Hematopoietic multipotent progenitor cell (in vitro differentiated cells): ENCODE results near the gene CLASP1. TPM values are rescaled to one million over a fixed set of nuclear protein-coding genes. Genes with fewer than 3 reads are reported as not detected.

Source experiments
- DNase-seq, 3 donors: peaks; one replicate each; pipeline ENCODE4 v3.0.0-alpha.2; 2011 to 2015; ENCODE audit warnings: low read depth in 2 of 3, low spot score in 2 of 3
- total RNA-seq: library from RNA; depleted of rRNA; stranded (reverse); fragments of >200 nt; gene quantifications from one replicate; pipeline ENCODE4 v1.2.3, GENCODE V29; 2012

Gene CLASP1
- total RNA-seq, 1 donor, result 40.1 TPM

DNA sequence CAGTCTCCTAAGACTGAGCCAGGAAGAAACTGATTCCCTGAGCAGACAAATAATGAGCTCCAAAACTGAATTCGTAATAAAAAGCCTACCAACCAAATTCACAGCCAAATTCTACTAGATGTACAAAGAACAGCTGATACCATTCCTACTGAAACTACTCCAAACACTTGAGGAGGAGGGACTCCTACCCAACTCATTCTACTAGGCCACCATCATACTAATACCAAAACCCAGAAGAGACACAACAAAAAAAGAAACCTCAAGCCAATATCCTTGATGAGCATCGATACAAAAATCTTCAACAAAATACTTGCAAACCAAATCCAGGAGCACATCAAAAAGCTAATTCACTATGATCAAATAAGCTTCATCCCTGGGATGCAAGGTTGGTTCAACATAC, 98.6 kb downstream of the CLASP1 start:
- DNase-seq, result no peak

DNA sequence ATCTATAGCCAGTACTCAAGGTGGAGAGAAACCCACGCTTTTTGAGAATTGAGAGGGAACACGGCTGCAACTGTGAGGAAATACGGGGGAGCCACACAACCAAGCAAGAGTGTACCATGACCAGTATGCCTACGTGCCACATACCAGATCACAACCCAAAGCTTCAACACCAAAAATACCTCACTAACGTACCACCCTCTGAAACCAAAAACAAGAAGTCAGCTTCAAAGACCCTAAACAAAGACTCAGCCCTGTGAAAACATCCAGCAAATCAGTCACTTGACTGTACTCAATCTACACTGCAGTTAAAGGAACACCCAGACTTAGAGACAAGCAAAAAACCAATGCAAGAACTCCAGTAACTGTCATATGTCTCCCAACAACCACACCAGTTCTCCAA, 101.6 kb downstream of the CLASP1 start:
- no peak for DNase-seq

GRCh38 chr2:121545913-121546312, 103.3 kb downstream of the CLASP1 start:
- DNase-seq, result no peak

DNA sequence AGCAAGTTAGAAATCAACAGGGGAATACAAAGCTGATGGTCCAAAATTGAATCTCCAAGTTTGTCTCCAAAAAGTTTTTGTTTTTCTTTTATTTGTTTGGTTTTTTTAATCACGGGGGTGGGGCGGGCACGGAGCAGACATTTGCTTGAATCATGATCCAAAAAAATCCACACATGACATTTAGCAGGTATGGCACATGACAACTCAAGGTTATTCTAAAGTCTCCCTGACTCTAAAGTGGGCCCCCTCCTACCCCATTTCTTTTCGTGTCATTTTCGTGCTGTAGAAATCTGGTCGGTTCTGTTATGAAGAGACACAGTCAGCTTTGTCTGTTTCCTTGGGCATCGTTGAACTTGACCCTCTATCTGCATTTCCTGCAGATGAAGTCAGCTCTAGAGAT, 104.0 kb downstream of the CLASP1 start:
- DNase-seq, result no peak

- DNase-seq, result no peak
Measured at GRCh38 chr2:121541495-121541894, 107.8 kb downstream of the CLASP1 start.

- DNase-seq, result no peak
Measured at GRCh38 chr2:121539750-121540469, 109.4 kb downstream of the CLASP1 start.

DNA sequence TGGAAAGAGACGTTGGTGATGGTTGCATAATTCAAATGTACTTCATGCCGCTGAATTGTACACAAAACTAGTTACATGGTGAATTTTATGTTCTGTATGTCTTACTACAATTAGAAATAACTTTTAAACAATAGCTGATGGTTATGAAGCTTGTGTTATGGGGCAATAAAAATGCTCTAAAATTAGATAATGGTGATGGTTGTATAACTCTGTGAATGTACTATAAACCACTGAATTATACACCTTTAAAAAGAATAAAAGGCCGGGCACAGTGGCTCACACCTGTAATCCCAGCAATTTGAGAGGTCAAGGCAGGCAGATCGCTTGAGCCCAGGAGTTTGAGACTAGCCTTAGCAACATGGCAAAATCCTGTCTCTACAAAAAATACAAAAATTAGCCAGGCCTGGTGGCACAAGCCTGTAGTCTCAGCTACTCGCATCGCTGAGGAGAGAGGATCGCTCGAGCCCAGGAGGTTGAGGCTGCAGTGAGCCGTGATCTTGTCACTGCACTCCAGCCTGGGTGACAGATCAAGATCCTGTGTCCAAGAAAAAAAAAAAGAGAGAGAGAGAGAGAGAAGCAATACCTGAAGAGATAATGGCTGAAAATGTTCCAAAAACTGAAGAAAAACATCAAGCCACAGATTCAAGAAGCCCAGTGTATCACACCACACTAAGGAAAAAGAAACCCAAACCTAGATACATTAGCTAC, 112.3 kb downstream of the CLASP1 start:
- DNase-seq, result no peak

DNA sequence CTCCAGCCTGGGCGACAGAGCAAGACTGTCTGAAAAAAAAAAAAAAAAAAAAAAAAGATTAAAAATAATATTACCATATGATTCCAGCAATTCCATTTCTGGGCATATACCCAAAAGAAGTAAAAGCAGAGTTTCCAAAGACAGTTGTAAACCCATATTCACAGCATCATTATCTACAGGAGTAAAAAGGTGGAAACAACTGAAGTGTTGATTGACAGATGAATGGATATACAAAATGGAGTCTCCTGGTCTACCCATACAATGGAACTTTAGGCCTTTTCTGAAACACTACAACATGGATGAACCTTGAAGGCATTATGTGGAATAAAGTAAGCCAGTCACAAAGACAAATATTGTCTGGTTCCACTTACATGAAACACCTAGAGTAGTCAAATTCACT, 112.9 kb downstream of the CLASP1 start:
- no peak for DNase-seq

GRCh38 chr2:121534007-121534406, 115.3 kb downstream of the CLASP1 start:
- DNase-seq, result no peak

DNA sequence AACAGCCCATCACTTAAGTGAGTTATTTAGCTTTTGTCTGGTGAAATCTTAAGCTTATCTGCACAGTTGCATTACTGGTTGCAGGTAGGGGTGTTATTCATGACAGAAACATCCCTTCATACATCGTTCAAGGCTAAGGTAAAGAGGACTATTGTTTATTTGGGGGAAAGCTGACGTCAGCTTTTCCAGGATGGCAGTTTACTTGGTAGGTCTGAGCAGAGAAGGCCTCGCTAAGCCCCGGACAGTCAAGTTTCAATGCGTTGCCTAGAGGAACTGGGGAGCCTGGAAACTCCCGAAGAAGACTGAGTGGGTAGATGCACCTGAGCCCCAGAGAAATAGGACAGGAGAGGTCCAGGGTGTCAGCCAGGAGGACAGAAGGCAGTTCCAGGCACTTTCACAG, 116.4 kb downstream of the CLASP1 start:
- no peak for DNase-seq

- DNase-seq, result no peak
Measured at GRCh38 chr2:121532347-121532766, 116.9 kb downstream of the CLASP1 start.

- peak in 2 of 3 donors; percentile 84 to 87 for DNase-seq
Measured at GRCh38 chr2:121530212-121530705, 119.0 kb downstream of the CLASP1 start.

DNA sequence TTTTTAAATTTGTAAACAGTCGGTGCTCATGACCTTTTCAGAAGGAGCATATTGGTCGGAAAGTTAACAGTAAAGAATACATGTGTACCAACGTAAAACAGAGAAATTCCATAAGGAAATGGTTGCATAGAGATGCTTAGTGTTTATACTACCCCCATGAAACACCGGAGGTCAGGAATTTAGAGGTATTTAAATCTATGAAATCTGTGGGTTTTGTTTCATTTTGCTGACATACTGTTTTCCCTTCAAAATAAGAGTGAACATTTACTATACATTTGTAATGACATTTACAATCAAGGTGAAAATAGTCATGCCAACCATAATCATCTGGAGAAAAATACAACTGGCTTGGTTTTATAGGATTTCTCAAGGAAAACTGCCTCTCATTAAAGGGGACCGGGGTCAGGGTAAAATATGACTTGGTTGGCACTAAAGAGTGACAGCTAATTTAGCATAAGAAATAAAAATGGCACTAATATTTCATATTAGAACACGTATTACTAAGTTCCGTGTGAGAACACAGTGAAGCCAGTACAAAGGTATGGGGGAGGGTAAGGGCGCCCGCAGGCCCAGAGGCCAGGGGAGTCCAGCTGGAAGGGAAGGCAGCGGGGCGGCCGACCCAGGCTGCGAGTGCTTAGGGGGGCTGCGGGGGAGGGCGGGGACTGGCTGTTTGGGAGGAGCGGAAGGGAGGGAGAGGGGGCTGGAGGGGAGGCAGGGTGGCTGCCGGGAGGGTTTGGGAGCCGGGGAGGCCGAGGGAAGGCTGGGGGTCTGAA, 119.6 kb downstream of the CLASP1 start:
- DNase-seq, result peak in 2 of 3 donors; percentile 59 to 69

DNA sequence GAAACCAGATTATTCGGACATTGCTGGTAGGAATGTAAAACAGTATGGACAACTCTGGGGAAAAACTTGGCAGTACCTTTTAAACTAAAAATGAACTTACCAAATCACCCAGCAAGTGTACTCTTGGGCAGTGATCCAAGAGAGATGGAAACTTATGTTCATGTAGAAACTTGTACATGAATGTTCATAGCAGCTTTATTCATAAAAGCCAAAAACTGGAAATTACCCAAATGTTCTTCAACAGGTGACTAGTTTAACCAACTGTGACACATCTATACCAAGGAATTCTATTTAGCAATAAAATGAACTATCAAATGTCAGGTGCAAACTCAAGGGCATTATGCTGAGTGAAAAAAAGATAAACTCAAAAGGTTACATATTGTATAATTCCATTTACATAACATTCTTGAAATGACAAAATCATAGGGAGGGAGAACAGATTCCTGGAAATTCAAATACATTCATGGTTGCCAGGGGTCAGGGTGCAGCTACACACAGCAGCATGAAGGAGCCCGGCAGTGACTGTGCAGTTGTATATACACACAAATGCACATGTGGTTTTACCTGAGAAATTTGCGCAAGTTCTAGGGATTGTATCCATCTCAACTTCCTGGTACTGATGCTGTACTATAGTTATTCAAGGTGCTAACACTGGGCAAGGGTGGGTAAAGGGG, 122.1 kb downstream of the CLASP1 start:
- no peak for DNase-seq

DNA sequence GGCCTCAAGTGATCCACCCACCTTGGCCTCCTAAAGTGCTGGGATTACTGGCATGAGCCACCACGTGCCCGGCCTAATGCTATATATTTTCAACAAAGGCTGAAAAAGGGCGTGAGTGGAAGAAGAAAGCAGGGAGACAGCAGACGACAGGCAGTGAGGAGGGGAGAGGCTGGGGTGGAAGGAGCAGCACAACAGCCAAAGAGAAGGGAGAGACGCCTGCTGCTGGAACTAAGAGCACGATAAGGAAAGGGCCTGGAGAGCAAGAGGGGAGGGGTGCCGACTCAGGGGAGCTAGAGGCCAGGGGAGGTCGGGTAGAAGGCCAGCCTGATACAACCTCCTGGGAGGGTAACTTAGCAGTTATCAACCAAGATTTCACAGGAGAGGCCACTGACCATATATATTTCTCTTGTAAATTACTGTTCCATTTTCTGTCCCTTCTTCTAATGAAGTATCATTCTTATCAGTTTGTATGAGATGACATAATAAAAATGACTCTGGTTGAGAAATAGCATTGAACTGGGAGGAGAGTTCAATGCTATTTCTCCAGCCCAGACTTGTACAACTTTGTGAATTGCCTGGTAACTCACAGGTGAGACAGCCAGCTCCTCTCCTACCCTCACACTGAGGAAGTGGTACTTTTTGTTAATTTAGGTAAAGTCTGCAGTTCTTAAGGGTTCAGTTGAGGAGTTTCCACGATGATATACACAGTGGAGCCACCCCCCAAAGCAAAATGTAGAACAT, 124.4 kb downstream of the CLASP1 start:
- DNase-seq, result no peak

DNA sequence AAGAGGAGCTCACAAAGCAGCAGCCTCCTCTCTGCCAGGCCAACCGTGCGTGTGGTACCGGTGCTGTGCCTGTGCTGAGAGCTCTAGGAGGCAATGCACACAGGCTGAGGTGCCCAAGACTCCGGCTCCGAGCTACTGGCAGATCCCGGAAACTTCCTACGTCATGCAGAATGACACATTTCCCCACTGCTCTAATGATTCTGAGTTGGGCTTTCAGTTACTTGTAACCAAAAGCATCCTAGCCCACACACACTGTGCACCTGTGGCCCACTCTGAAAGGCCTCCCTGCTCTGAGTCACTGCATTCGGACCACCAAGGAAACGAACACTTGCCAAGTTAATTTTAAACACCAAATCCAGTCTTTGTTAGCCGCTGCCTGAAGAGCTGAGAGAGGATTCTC, 127.9 kb downstream of the CLASP1 start:
- DNase-seq, result no peak

GRCh38 chr2:121520641-121520994, 128.6 kb downstream of the CLASP1 start:
- no peak for DNase-seq

DNA sequence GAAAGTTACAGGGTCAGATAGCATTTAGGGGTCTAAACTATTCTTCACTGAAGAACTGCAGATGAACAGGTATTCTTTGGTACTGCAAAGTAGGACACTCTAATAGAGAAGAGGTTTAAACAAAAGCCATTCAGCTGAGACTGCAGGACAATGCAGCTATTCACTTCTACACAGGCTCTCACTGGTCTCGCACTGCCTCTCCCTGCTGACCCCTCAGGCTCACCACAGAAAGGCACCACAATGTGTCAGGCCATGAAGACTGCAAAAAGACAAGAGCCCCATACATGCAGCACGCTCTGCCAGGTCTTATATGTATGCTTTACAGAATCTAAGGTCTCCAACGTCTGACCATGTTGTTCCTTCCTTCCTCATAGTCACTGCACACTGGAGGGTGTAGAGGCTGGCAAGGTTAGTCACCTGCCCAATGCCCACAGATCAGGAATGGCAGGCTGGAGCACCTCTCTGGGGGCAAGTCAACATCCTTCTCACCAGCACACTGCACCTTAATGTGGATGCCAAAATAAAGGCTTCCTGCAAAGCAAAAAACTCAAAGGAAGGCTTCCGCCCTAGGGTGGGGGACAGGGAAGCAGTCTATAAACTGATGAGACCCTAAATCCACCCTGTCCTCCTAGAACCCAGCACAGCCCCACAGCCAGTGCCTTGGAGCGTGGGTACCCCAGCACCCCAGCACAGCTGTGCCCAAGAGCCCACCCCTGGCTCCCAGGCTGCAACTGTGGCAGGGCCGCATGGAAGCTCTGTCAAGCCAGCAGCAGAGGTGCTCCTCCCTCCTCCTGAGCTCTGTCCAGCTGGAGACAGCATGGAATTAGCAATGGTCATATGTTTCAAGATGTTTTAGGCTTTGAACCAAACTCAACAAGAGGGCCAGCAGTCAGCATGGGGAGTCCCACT, 129.3 kb downstream of the CLASP1 start:
- DNase-seq, result no peak

DNA sequence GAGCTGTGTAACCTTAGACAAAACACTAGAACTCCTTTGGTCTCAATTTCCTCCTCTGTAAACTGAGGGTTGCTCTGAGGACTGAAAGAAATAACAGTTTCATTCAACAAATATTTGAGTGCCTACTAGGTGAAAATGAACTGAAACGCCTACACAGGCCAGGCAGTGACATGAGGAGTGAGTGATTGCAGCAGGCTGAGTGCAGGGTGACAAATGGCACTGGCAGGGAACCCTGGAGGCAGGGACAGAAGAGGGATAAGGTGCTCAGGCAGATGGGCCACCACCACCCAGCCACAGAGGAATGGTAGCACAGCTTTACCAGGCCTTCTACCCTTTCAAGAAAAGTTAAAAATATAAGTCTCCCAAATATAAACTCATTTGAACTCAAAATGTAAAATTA, 130.1 kb downstream of the CLASP1 start:
- no peak for DNase-seq
